IPS DF 6.9 (cell line): ENCODE results near the gene RHOA.
"Not testable (repeated sequence)": the region's sequence is repeated elsewhere in the genome, so short reads cannot be mapped to it uniquely, and the experiment has no call there.

ENCODE experiments used
- DNase-seq: peaks from one replicate; pipeline ENCODE4 v3.0.0-alpha.2; 2013; ENCODE audit warnings: low read depth, low spot score
- H3K27ac ChIP-seq: one replicate; pipeline ENCODE4 v1.5.1; 2013; ENCODE audit warnings: low read length, control low read depth
- H3K27me3 ChIP-seq: 2 replicates; pipeline ENCODE4 v1.6.1; 2013; ENCODE audit warnings: mild to moderate bottlenecking, low read length; ENCODE audit not compliant: control insufficient read depth, insufficient read depth
- H3K36me3 ChIP-seq: 2 replicates; pipeline ENCODE4 v1.6.1; 2013; ENCODE audit warnings: low read length; ENCODE audit not compliant: control insufficient read depth, insufficient read depth
- H3K4me1 ChIP-seq: 2 replicates; pipeline ENCODE4 v1.6.1; 2013; ENCODE audit warnings: low read length; ENCODE audit not compliant: control insufficient read depth, insufficient read depth
- H3K4me3 ChIP-seq: 2 replicates; pipeline ENCODE4 v1.5.1; 2013; ENCODE audit warnings: mild to moderate bottlenecking, low read length
- H3K9me3 ChIP-seq: 2 replicates; pipeline ENCODE4 v1.6.1; 2013; ENCODE audit warnings: low read length, inconsistent platforms; ENCODE audit not compliant: control insufficient read depth, insufficient read depth
- WGBS: extraction: QIAGEN DNeasy Blood & Tissue Kit; methylation state at CpG from one replicate; pipeline ENCODE4 v1.1.7; 2013; ENCODE audit warnings: mixed read lengths, missing lambda C conversion rate; ENCODE audit not compliant: insufficient read length, insufficient coverage; 5-methylcytosine and 5-hydroxymethylcytosine counted together

RHOA gene

GRCh38 chr3:49328350-49328749, 83.4 kb downstream of the RHOA start:
- H3K36me3 ChIP-seq = peaks cover 16% of the 10 kb centered on the region; the same call in 1 of the 2 replicates
- H3K27ac ChIP-seq, H3K4me3 ChIP-seq, H3K9me3 ChIP-seq, H3K27me3 ChIP-seq, DNase-seq, H3K4me1 ChIP-seq: not testable (repeated sequence)
- WGBS = no CpG with 5 or more reads among the region's 2 CpGs

- H3K4me3 ChIP-seq = no peak overlapping the region
- peaks cover 14% of the 10 kb centered on the region; the same call in 1 of the 2 replicates for H3K36me3 ChIP-seq
- H3K4me1 ChIP-seq = no peaks in the 10 kb centered on the region
- no peaks in the 10 kb centered on the region for H3K27me3 ChIP-seq
- no peaks in the 10 kb centered on the region for H3K9me3 ChIP-seq
- no peak for DNase-seq
- no peak overlapping the region for H3K27ac ChIP-seq
- WGBS = no CpG with 5 or more reads among the region's 7 CpGs
Observed at GRCh38 chr3:49327485-49327884, 84.3 kb downstream of the RHOA start.

- peaks cover 14% of the 10 kb centered on the region; the same call in 1 of the 2 replicates for H3K36me3 ChIP-seq
- no peaks in the 10 kb centered on the region for H3K4me1 ChIP-seq
- no peak overlapping the region for H3K4me3 ChIP-seq
- DNase-seq = no peak
- WGBS = no CpG with 5 or more reads among the region's 7 CpGs
- no peaks in the 10 kb centered on the region for H3K9me3 ChIP-seq
- no peaks in the 10 kb centered on the region for H3K27me3 ChIP-seq
- H3K27ac ChIP-seq = no peak overlapping the region
Observed at GRCh38 chr3:49324768-49325167, 87.0 kb downstream of the RHOA start.

- no peaks in the 10 kb centered on the region for H3K27me3 ChIP-seq
- H3K36me3 ChIP-seq = peaks cover 7% of the 10 kb centered on the region
- H3K4me1 ChIP-seq = no peaks in the 10 kb centered on the region
- no peak overlapping the region for H3K27ac ChIP-seq
- no peaks in the 10 kb centered on the region for H3K9me3 ChIP-seq
- no peak overlapping the region for H3K4me3 ChIP-seq
- no CpG with 5 or more reads among the region's 16 CpGs for WGBS
- DNase-seq = no peak
Observed at GRCh38 chr3:49316696-49317457, 94.9 kb downstream of the RHOA start.

GRCh38 chr3:49313896-49314688, 97.7 kb downstream of the RHOA start:
- H3K36me3 ChIP-seq = peaks cover 11% of the 10 kb centered on the region

GRCh38 chr3:49311283-49311682, 100.5 kb downstream of the RHOA start:
- H3K27me3 ChIP-seq = no peaks in the 10 kb centered on the region
- no CpG with 5 or more reads among the region's 3 CpGs for WGBS
- no peak overlapping the region for H3K27ac ChIP-seq
- peaks cover 4% of the 10 kb centered on the region; the same call in 1 of the 2 replicates for H3K36me3 ChIP-seq
- H3K4me1 ChIP-seq = no peaks in the 10 kb centered on the region
- DNase-seq = no peak
- H3K9me3 ChIP-seq = no peaks in the 10 kb centered on the region
- no peak overlapping the region for H3K4me3 ChIP-seq

More at GRCh38 chr3:49313896-49314688, 97.7 kb downstream of the RHOA start:
- no peak overlapping the region for H3K4me3 ChIP-seq
- no peaks in the 10 kb centered on the region for H3K4me1 ChIP-seq
- DNase-seq = no peak
- H3K27me3 ChIP-seq = no peaks in the 10 kb centered on the region
- WGBS = no CpG with 5 or more reads among the region's 1 CpG
- H3K27ac ChIP-seq = no peak overlapping the region
- H3K9me3 ChIP-seq = no peaks in the 10 kb centered on the region

- no peak for DNase-seq
- H3K4me1 ChIP-seq = no peaks in the 10 kb centered on the region
Observed at GRCh38 chr3:49310677-49311076, 101.1 kb downstream of the RHOA start.

More at GRCh38 chr3:49310677-49311076, 101.1 kb downstream of the RHOA start:
- Histone ChIP-seq H3K27me3 (no peaks in the 10 kb centered on the region), H3K4me3 (no peak overlapping the region), H3K9me3 (no peaks in the 10 kb centered on the region), H3K27ac (no peak overlapping the region), H3K36me3 (peaks cover 4% of the 10 kb centered on the region; the same call in 1 of the 2 replicates)
- WGBS = no CpG with 5 or more reads among the region's 1 CpG
